Neuronal stem cell (in vitro differentiated cells): ENCODE measurements around the gene RYR2. TPM values are rescaled to one million over a fixed set of nuclear protein-coding genes. Genes with fewer than 3 reads are reported as not detected.

Source experiments
- DNase-seq: peaks from one replicate; pipeline ENCODE4 v3.0.0-alpha.2; 2013; ENCODE audit warnings: low spot score
- H2AFZ ChIP-seq: one replicate; pipeline ENCODE4 v1.6.1; 2013; ENCODE audit warnings: mild to moderate bottlenecking, low read length, inconsistent platforms
- H2AK5ac ChIP-seq: 2 replicates; pipeline ENCODE4 v1.6.1; 2013; ENCODE audit warnings: low read depth, mild to moderate bottlenecking, inconsistent platforms, low read length, moderate library complexity, mixed read lengths
- H2BK120ac ChIP-seq: 2 replicates; pipeline ENCODE4 v1.6.1; 2013; ENCODE audit warnings: low read depth, mild to moderate bottlenecking, inconsistent platforms, low read length, moderate library complexity, mixed read lengths
- H2BK12ac ChIP-seq: one replicate; pipeline ENCODE4 v1.6.1; 2013; ENCODE audit warnings: low read length, inconsistent platforms
- H2BK15ac ChIP-seq: 2 replicates; pipeline ENCODE4 v1.6.1; 2013; ENCODE audit warnings: mild to moderate bottlenecking, low read length, inconsistent platforms, mixed read lengths
- H2BK5ac ChIP-seq: one replicate; pipeline ENCODE4 v1.6.1; 2013; ENCODE audit warnings: inconsistent platforms, mild to moderate bottlenecking, low read length, moderate library complexity
- H3K14ac ChIP-seq: one replicate; pipeline ENCODE4 v1.6.1; 2013; ENCODE audit warnings: low read length, inconsistent platforms
- H3K18ac ChIP-seq: 2 replicates; pipeline ENCODE4 v1.6.1; 2013; ENCODE audit warnings: low read length, inconsistent platforms
- H3K23ac ChIP-seq: 2 replicates; pipeline ENCODE4 v1.6.1; 2013; ENCODE audit warnings: low read depth, mild to moderate bottlenecking, mixed read lengths, low read length, inconsistent platforms; ENCODE audit not compliant: poor library complexity
- H3K27ac ChIP-seq: replicated peaks from 3 replicates; pipeline ENCODE4 v1.5.1; 2013; ENCODE audit warnings: low read length, inconsistent platforms
- H3K27me3 ChIP-seq, 3 experiments: 2 replicates each; pipeline ENCODE4 v1.6.1; 2013; ENCODE audit warnings: low read length in 3 of 3, mild to moderate bottlenecking in 2 of 3, inconsistent platforms in 1 of 3, low read depth in 1 of 3, mixed read lengths in 1 of 3, moderate library complexity in 1 of 3; ENCODE audit not compliant: control insufficient read depth in 3 of 3, insufficient read depth in 3 of 3
- H3K36me3 ChIP-seq, 2 donors: replicated peaks in 1 of 2; 2 replicates each; pipeline ENCODE4 v1.6.1; 2013; ENCODE audit warnings: low read length in 2 of 2; ENCODE audit not compliant: control insufficient read depth in 2 of 2, insufficient read depth in 2 of 2
- H3K4ac ChIP-seq: 2 replicates; pipeline ENCODE4 v1.6.1; 2013; ENCODE audit warnings: inconsistent platforms, mild to moderate bottlenecking, low read length, moderate library complexity
- H3K4me1 ChIP-seq, 2 donors: 1 replicate in 1 of 2; 2 replicates in 1 of 2; pipeline ENCODE4 v1.6.1; 2013; ENCODE audit warnings: low read length in 2 of 2, low read depth in 1 of 2; ENCODE audit not compliant: control insufficient read depth in 2 of 2, insufficient read depth in 1 of 2
- H3K4me2 ChIP-seq: one replicate; pipeline ENCODE4 v1.6.1; 2013; ENCODE audit warnings: mild to moderate bottlenecking, low read length, inconsistent platforms; ENCODE audit not compliant: insufficient read depth, poor library complexity, severe bottlenecking
- H3K4me3 ChIP-seq, 2 donors: 2 replicates each; pipeline ENCODE4 v1.5.1; 2013; ENCODE audit warnings: low read length in 2 of 2, mild to moderate bottlenecking in 2 of 2, inconsistent platforms in 1 of 2, moderate library complexity in 1 of 2
- H3K79me1 ChIP-seq: one replicate; pipeline ENCODE4 v1.6.1; 2013; ENCODE audit warnings: low read depth, mild to moderate bottlenecking, inconsistent platforms, low read length, moderate library complexity
- H3K9ac ChIP-seq: one replicate; pipeline ENCODE4 v1.6.1; 2013; ENCODE audit warnings: mild to moderate bottlenecking, low read depth, low read length, inconsistent platforms; ENCODE audit not compliant: poor library complexity
- H3K9me3 ChIP-seq, 2 donors: replicated peaks in 1 of 2; 2 replicates each; pipeline versions ENCODE3 to v1.6.1; 2013; ENCODE audit warnings: low read length in 2 of 2, mild to moderate bottlenecking in 2 of 2, inconsistent platforms in 1 of 2, low read depth in 1 of 2, mixed read lengths in 1 of 2, moderate library complexity in 1 of 2; ENCODE audit not compliant: control insufficient read depth in 2 of 2, insufficient read depth in 1 of 2
- H4K8ac ChIP-seq: one replicate; pipeline ENCODE4 v1.6.1; 2013; ENCODE audit warnings: low read depth, mild to moderate bottlenecking, inconsistent platforms, low read length, moderate library complexity
- H4K91ac ChIP-seq: one replicate; pipeline ENCODE4 v1.6.1; 2013; ENCODE audit warnings: low read length, low read depth, mild to moderate bottlenecking, inconsistent platforms; ENCODE audit not compliant: poor library complexity
- WGBS, 2 donors: extraction: QIAGEN DNeasy Blood & Tissue Kit; methylation state at CpG; one replicate each; pipeline ENCODE4 v1.1.7; 2013; ENCODE audit warnings: missing lambda C conversion rate in 2 of 2, mixed read lengths in 1 of 2; ENCODE audit not compliant: insufficient read length in 2 of 2, insufficient replicate concordance in 1 of 2; ENCODE audit errors: extremely low coverage in 2 of 2; 5-methylcytosine and 5-hydroxymethylcytosine counted together
- small RNA-seq: library from polyadenylated mRNA; stranded (forward); fragments of <200 nt; extraction: miRNeasy Mini kit (QIAGEN cat#:217004); gene quantifications from one replicate; pipeline ENCODE3, GENCODE V24; 2013; ENCODE audit not compliant: insufficient read depth

RYR2 gene

DNA sequence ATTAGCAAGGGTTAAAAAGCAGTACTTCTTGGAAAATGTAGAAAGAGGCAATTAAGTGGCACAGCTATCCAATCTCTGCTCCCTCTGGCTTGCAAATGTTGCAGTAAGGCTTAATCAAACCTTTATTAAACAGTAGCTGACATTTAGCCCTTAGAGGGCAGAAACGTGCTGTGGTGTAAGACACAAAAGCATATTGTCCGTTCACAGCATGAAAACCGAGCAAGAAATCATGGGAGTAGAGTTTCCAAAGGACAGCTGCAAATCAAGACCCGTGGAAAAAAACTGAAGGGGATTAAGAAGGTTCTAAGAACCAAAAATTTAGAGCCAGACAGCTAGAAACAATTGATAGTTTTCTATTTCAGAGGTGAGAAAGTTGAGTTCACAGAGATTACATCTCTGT is 835.6 kb downstream of the RYR2 start:
- Histone ChIP-seq H3K79me1 (no peaks in the 10 kb centered on the region), H2BK15ac (no peak overlapping the region), H2BK120ac (no peak overlapping the region), H2AK5ac (no peak overlapping the region), H3K9ac (no peak overlapping the region), H4K91ac (no peak overlapping the region), H3K27ac (peak overlapping the region; percentile 73), H3K9me3 (no peaks in the 10 kb centered on the region), H3K4me2 (no peak overlapping the region), H3K4me1 (peaks cover 5 to 12% of the 10 kb centered on the region in 2 donors), H3K27me3 (no peaks in the 10 kb centered on the region), H4K8ac (no peak overlapping the region), H3K14ac (no peak overlapping the region), H3K36me3 (no peaks in the 10 kb centered on the region), H2AFZ (no peak overlapping the region), H3K4me3 (no peak overlapping the region), H2BK5ac (no peak overlapping the region), H3K18ac (no peak overlapping the region), H3K4ac (no peak overlapping the region), H3K23ac (no peak overlapping the region), H2BK12ac (no peak overlapping the region)
- peak; percentile 17 for DNase-seq
- WGBS, 2 donors, result no CpG with 5 or more reads among the region's 4 CpGs

DNA sequence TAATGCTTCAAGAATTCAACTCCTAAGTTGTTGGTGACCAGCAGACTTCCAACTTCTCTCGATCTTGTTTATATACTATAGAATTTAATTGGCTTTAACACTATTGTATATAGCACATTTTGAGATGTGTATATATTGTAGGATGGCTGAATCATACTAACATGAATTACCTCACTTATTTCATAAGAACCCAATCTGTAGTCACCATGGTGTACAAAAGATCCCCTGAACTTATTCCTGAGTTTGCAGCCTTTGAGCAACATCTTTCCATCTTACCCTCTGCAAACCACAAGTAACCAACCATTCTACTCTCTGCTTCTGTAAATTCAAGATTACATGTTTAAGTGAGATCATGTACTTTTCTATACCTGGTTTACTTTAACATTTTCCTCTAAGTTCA is 836.4 kb downstream of the RYR2 start:
- Histone ChIP-seq H3K4me3 (no peak overlapping the region), H3K4ac (no peak overlapping the region), H3K14ac (no peak overlapping the region), H4K8ac (no peak overlapping the region), H3K9ac (no peak overlapping the region), H3K4me1 (peaks cover 5 to 9% of the 10 kb centered on the region in 2 donors), H2BK120ac (no peak overlapping the region), H3K9me3 (no peaks in the 10 kb centered on the region), H2AFZ (no peak overlapping the region), H3K18ac (no peak overlapping the region), H3K27me3 (no peaks in the 10 kb centered on the region), H2BK5ac (no peak overlapping the region), H3K27ac (no peak overlapping the region), H3K79me1 (no peaks in the 10 kb centered on the region), H2BK15ac (no peak overlapping the region), H3K4me2 (no peak overlapping the region), H2BK12ac (no peak overlapping the region), H2AK5ac (no peak overlapping the region), H3K23ac (no peak overlapping the region), H3K36me3 (no peaks in the 10 kb centered on the region), H4K91ac (no peak overlapping the region)
- WGBS, 2 donors, result no CpG with 5 or more reads among the region's 1 CpG
- DNase-seq, result no peak

DNA sequence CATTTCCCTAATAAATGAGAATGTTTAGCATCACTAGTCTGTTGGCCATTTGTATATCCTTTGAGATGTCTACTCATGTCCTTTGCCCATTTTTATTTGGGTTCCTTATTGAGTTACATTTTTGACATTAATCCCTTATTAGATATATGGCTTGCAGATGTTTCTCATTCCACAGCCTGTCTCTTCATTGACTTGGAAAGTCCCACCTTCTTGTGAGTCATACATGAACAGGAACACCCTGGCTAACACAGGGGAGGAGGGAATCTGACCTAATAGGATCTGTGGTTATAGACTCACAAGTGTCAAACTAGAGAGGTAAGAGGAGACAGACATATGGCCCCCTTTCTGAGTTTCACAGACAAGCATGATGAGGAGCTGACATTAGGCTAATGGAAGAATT is 837.2 kb downstream of the RYR2 start:
- Histone ChIP-seq H2AK5ac (no peak overlapping the region), H3K18ac (no peak overlapping the region), H3K27ac (no peak overlapping the region), H2BK120ac (no peak overlapping the region), H3K4me3 (no peak overlapping the region), H3K27me3 (no peaks in the 10 kb centered on the region), H3K4me1 (peaks cover 3 to 4% of the 10 kb centered on the region in 2 donors), H3K79me1 (no peaks in the 10 kb centered on the region), H2AFZ (no peak overlapping the region), H2BK5ac (no peak overlapping the region), H3K9me3 (no peaks in the 10 kb centered on the region), H3K4me2 (no peak overlapping the region), H2BK12ac (no peak overlapping the region), H3K23ac (no peak overlapping the region), H3K9ac (no peak overlapping the region), H4K8ac (no peak overlapping the region), H3K36me3 (no peaks in the 10 kb centered on the region), H2BK15ac (no peak overlapping the region), H3K4ac (no peak overlapping the region), H3K14ac (no peak overlapping the region), H4K91ac (no peak overlapping the region)
- no peak for DNase-seq

Small RNA genes lying within 50 kb of the gene (small RNA-seq; reads per million reads assigned to genes)
- gene MIR4428 (not detected), gene RF00402 (not detected)
